Suppressor macrophage treated with lipopolysaccharide for 1 hour (primary cell): ENCODE measurements around the gene CSGALNACT2.
"Not testable (repeated sequence)": the region's sequence is repeated elsewhere in the genome, so short reads cannot be mapped to it uniquely, and the experiment has no call there.

Source experiments
- DNase-seq, 3 donors: peaks; one replicate each; pipeline ENCODE4 v3.0.0-alpha.2; 2020 to 2022

CSGALNACT2 gene

DNA sequence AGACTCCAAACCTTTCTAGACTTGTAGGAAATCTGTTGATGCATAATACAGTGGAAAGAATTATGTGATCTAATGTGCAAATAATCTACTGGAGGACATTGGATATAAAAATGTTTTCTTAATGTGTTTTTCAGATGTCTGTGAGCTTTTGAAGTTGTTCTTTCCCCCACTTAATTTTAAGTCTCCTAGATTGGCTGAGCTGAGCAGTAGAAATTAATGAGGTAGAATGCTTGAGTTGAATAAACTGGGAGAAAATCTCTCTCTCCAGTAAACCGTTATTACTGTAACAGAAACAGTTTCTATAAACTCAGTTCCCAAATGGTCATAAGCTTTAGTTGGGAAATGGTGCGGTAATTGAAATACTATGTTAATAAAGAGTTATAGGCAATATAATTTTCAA lies 15.7 kb downstream of the CSGALNACT2 start:
- no peak for DNase-seq

- no peak for DNase-seq
Observed at GRCh38 chr10:43155221-43155620, 17.0 kb downstream of the CSGALNACT2 start.

GRCh38 chr10:43155741-43156140 lies 17.5 kb downstream of the CSGALNACT2 start:
- no peak for DNase-seq

DNA sequence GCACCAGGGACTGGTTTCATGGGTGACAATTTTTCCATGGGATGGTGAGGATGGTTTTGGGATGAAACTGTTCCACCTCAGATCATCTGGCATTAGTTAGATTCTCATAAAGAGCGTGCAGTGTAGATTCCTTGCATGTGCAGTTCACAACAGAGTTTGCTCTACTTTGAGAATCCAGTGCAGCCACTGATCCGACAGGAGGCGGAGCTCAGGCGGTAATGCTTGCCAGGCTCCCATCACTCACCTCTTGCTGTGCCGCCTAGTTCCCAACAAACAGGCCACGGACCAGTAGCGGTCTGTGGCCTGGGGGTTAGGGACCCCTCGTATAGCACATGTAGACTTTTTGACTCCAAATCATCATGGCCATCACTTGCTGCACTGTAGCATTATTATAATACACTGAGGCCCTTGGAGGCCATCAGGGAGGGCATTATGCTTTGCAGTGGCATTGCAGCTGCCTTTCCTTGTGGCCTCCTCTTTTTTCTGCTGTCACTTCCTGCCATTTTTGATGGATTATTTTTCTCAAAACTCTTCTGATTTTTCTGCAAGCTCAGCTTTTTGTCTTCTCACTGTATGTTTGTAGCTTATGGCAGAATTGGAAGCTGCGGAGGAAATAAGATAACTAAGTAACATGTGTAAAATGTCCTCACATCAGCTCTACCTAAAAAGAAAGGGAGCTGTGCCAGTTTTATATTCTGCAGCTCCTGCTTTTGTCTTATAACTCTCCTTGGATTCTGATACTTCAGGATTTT lies 18.5 kb downstream of the CSGALNACT2 start:
- no peak for DNase-seq

- DNase-seq = no peak
Observed at GRCh38 chr10:43158636-43159035, 20.4 kb downstream of the CSGALNACT2 start.

- peak; percentile 90 to 94 (median 93) for DNase-seq
Observed at GRCh38 chr10:43160046-43160920, 22.0 kb downstream of the CSGALNACT2 start.

- DNase-seq = peak in 1 of 3 donors; percentile 67
Observed at GRCh38 chr10:43160921-43161255, 22.6 kb downstream of the CSGALNACT2 start.

DNA sequence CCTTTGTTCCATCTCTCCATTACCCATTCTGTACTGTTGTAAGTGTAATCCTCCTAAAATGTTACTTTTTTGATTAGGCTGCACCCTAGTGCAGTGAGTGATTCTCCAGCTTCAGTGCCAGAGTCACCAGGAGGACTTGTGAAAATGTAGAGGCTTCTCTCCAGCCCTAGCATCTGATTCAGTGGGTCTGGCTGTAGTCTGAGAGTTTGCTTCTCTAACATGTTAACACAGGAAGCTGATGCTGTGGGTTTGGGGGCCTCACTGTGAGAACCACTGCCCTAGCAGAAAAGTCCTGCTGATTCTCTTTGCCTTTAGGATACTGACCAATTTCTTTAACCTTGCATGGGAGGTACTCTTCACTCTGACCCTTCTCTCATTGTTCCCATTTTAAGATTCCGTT lies 24.4 kb downstream of the CSGALNACT2 start:
- no peak for DNase-seq

GRCh38 chr10:43166207-43166879 lies 28.1 kb downstream of the CSGALNACT2 start:
- no peak for DNase-seq

GRCh38 chr10:43166880-43167497 lies 28.7 kb downstream of the CSGALNACT2 start:
- peak; percentile 18 to 75 (median 67) for DNase-seq

DNA sequence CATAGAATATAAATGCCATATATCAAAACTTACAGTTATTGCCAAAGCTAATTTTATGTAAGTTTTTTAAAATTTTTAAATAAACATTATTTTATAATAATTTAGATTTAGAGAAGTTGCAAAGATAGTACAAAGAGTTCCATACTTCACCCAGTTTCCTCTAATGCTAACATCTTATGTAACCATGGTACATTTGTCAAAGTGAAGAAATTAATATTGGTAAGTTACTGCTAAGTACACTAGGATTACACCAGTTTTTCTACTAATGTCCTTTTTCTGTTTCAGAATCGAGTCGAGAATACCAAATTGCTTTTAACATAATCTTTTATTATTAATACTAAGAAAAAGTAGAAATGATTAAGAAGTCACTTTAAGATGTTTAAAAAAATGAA lies 29.2 kb downstream of the CSGALNACT2 start:
- peak in 1 of 3 donors; percentile 32 for DNase-seq

DNA sequence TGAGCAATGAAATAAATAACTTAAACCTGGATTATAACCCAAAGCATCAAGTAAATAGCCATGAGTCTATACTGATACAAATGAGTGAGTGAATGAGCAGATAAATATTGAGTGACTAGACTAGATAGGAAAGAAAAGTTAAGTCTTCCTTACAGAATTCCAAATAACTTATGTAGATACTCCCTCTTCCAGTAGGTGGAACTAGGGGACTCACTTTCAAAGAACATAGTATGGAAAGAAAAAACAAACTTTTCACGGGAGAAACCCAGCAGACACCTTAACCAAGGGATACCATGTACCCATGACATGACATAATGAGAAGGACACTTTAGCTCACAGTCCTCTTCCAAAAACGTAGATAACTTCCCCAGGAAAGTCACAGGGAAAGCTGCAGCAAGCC lies 32.2 kb downstream of the CSGALNACT2 start:
- no peak for DNase-seq

- no peak for DNase-seq
Observed at GRCh38 chr10:43172645-43173044, 34.4 kb downstream of the CSGALNACT2 start.

DNA sequence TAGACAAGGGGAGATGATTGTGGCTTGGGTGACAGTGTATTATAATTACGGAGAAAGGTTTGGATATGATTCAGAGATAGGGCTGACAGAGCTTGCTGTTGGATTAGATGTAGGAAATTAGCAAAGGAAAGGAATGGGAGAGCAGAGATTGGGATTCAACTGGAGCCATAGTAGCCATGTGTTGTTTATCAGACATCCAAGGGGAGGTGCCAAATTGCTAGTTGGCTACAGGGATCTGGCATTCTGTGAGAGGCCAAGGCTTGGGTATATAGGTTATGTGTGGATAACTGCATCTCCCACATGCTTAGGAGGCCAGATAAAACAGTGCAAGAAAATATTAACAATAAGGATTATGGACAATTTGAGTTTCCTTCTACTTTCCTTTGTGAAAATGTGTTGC lies 34.9 kb downstream of the CSGALNACT2 start:
- DNase-seq = no peak

GRCh38 chr10:43174969-43175368 lies 36.7 kb downstream of the CSGALNACT2 start:
- no peak for DNase-seq

- no peak for DNase-seq
Observed at GRCh38 chr10:43176271-43176670, 38.0 kb downstream of the CSGALNACT2 start.

- no peak for DNase-seq
Observed at GRCh38 chr10:43177595-43177994, 39.4 kb downstream of the CSGALNACT2 start.

DNA sequence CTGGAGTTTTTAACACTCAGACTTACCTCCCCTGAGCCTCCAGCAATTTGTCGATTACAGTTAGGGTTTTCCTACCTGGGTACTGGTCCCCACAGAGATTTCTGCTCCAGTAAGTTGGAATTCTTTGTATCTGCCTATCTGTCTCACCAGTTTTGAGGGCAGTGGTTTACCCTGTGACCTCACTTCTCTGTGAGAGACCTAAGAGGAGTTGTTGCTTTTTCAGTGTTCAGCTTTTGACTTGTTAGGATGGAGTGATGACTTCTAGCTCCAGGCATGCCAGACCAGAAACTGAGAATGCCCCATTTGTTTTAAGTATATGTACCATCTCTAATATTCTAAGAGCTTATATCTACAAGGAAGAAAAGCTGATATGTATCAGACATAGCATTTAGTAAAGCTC lies 42.9 kb downstream of the CSGALNACT2 start:
- DNase-seq = no peak

DNA sequence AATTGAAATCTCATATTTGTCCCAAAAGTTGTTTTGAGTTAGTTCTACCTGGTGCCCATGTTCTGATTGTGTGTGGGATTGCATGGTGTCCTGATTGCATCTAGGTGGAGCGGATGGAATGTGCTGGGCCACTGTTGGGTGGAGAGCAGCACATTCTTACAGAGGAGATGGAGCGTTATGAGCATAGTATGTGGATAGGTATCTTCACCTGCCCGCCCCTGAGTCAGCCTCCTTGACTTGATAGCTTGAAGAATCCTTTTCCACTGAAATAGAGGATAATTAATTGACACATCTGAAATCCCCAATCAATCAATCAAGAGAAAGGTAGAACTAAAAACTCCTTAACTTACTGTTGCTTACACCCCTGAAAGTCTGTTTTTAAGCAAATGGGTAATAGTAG lies 45.5 kb downstream of the CSGALNACT2 start:
- not testable (repeated sequence) for DNase-seq

DNA sequence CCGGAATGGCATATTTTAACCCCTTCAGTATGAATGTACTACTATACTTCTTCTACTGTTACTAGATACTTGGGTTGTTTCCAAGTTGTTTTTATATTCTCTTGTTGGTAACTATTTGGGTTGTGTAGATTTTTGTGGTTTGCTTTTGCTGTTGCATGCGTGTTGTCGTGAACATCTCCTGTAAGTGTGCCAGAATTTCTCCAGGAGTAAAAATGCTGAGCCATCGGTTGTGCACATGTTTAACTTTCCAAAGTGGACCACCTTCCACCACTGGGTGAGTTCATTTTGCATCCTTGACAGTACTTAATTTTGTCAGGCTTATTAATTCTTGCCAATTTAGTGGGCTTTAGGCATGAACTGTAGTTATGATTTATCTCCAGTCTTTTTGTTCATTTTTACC lies 47.9 kb downstream of the CSGALNACT2 start:
- DNase-seq = no peak

DNA sequence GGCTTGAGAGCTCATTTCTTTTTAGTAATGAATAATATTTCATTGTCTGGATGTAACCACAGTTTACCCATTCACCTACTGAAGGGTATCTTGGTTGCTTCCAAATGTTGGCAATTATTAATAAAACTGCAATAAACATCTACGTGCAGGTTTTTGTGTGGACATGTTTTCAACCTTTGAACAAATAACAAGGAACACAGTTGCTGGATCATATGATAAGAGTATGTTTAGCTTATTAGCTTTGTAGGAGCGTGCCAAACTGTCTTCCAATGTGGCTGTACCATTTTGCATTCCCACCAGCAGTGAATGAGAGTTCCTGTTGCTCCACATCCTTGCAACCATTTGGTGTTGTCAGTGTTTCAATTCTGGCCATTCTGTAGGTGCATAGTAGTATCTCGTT lies 49.0 kb downstream of the CSGALNACT2 start:
- DNase-seq = no peak

DNA sequence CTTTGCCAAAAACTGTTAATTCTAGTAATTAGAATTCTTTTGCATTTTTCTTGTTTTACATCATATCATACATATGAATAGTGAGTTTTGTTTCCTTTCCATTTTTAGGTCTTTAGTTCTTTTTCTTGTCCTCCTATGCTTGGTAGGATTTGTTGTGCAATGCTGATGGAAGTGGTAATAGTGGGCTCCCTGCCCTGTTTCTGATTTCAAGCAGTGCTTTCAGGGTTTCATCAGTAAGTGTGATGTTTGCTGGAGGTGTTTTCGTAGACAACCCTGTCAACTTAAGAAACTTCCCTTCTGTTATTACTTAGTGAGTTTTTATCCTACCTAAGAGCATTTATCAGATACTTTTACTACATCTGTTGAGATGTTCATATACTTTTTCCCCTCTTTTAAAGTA lies 50.5 kb downstream of the CSGALNACT2 start:
- no peak for DNase-seq

GRCh38 chr10:43190289-43190688 lies 52.0 kb downstream of the CSGALNACT2 start:
- DNase-seq = no peak
